BLaER1 treated with 17β-estradiol and CSF1 and Interleukin-3, amounts not matched to agents 10 nM and 100 nM (cell line): ENCODE measurements around the gene GRID2.

Experiments used
- H3K27ac ChIP-seq, 11 experiments: shearing (Covaris generic); formaldehyde crosslinking; 2 replicates each; pipeline ENCODE4 v1.8.1; 2022
- H3K27me3 ChIP-seq, 11 experiments: shearing (Covaris generic); formaldehyde crosslinking; 2 replicates each; pipeline ENCODE4 v1.8.1; 2022
- H3K36me3 ChIP-seq, 11 experiments: shearing (Covaris generic); formaldehyde crosslinking; 2 replicates each; pipeline ENCODE4 v1.8.1; 2022
- H3K4me1 ChIP-seq, 10 experiments: shearing (Covaris generic); formaldehyde crosslinking; 2 replicates each; pipeline ENCODE4 v1.8.1; 2022
- H3K4me2 ChIP-seq, 11 experiments: shearing (Covaris generic); formaldehyde crosslinking; 2 replicates each; pipeline ENCODE4 v1.8.1; 2022
- H3K4me3 ChIP-seq, 10 experiments: shearing (Covaris generic); formaldehyde crosslinking; 2 replicates each; pipeline ENCODE4 v1.8.1; 2022
- H3K9ac ChIP-seq, 11 experiments: shearing (Covaris generic); formaldehyde crosslinking; 2 replicates each; pipeline ENCODE4 v1.8.1; 2022
- H3K9me3 ChIP-seq, 11 experiments: shearing (Covaris generic); formaldehyde crosslinking; replicated peaks in 1 of 11; 2 replicates each; pipeline ENCODE4 v1.8.1; 2022
- H4K20me1 ChIP-seq, 11 experiments: shearing (Covaris generic); formaldehyde crosslinking; 2 replicates each; pipeline ENCODE4 v1.8.1; 2022
- Cebpa-rat ChIP-seq, 11 experiments: shearing (Covaris generic); IDR thresholded peaks; 2 replicates each; pipeline ENCODE4 v1.8.1; 2022

The GRID2 gene

GRCh38 chr4:93731456-93731855 lies 1427.7 kb downstream of the GRID2 start:
- H4K20me1 ChIP-seq: no peaks in the 10 kb centered on the region
- no peaks in the 10 kb centered on the region for H3K4me1 ChIP-seq
- TF ChIP-seq Cebpa-rat (IDR thresholded peaks at IDR 0.05): no peak
- H3K9me3 ChIP-seq: no peaks in the 10 kb centered on the region
- no peak overlapping the region for H3K27ac ChIP-seq
- no peak overlapping the region for H3K4me2 ChIP-seq
- H3K4me3 ChIP-seq: no peak overlapping the region
- no peaks in the 10 kb centered on the region for H3K27me3 ChIP-seq
- no peak overlapping the region for H3K9ac ChIP-seq
- no peaks in the 10 kb centered on the region for H3K36me3 ChIP-seq

DNA sequence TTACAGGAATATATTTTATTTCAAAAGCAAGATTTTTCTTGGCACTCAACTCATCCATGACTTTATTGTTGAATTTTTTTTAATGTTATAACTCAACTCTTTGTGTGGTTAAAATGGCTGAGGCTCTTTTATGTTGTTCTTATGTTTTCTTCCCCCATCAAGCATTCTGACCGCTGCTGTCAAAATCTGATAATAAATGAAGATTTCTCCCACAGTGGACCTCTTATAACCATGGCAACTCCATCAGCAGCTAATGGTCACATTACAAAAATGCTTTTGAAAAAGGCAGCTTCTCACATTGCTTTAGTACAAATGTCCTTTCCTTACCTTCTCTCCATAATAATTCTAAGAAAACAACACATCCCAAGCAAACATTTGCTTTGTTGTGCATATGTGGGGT lies 1428.7 kb downstream of the GRID2 start:
- H4K20me1 ChIP-seq: no peaks in the 10 kb centered on the region
- no peak overlapping the region for H3K4me2 ChIP-seq
- no peak for TF ChIP-seq Cebpa-rat (IDR thresholded peaks at IDR 0.05)
- no peak overlapping the region for H3K27ac ChIP-seq
- H3K4me1 ChIP-seq: no peaks in the 10 kb centered on the region
- H3K4me3 ChIP-seq: no peak overlapping the region
- H3K36me3 ChIP-seq: no peaks in the 10 kb centered on the region
- H3K9me3 ChIP-seq: no peaks in the 10 kb centered on the region
- H3K9ac ChIP-seq: no peak overlapping the region
- no peaks in the 10 kb centered on the region for H3K27me3 ChIP-seq

GRCh38 chr4:93740890-93741289 lies 1437.1 kb downstream of the GRID2 start:
- Histone ChIP-seq H4K20me1 (no peaks in the 10 kb centered on the region), H3K4me2 (no peak overlapping the region), H3K9ac (no peak overlapping the region), H3K27ac (no peak overlapping the region), H3K27me3 (no peaks in the 10 kb centered on the region), H3K9me3 (0 out of 22 replicates have a peak, but pooled peaks cover 0 to 4% (median 0%) of the 10 kb centered on the region in 11 experiments), H3K36me3 (no peaks in the 10 kb centered on the region), H3K4me3 (no peak overlapping the region), H3K4me1 (no peaks in the 10 kb centered on the region)
- TF ChIP-seq Cebpa-rat (IDR thresholded peaks at IDR 0.05): no peak

GRCh38 chr4:93743022-93743421 lies 1439.3 kb downstream of the GRID2 start:
- no peak overlapping the region for H3K27ac ChIP-seq
- no peak for TF ChIP-seq Cebpa-rat (IDR thresholded peaks at IDR 0.05)
- no peak overlapping the region for H3K4me3 ChIP-seq
- H3K9me3 ChIP-seq: 0 out of 22 replicates have a peak, but pooled peaks cover 0 to 4% (median 0%) of the 10 kb centered on the region in 11 experiments
- no peaks in the 10 kb centered on the region for H3K27me3 ChIP-seq
- no peaks in the 10 kb centered on the region for H3K4me1 ChIP-seq
- H4K20me1 ChIP-seq: no peaks in the 10 kb centered on the region
- H3K36me3 ChIP-seq: no peaks in the 10 kb centered on the region
- H3K4me2 ChIP-seq: no peak overlapping the region
- H3K9ac ChIP-seq: no peak overlapping the region

GRCh38 chr4:93743635-93744034 lies 1439.9 kb downstream of the GRID2 start:
- H3K4me1 ChIP-seq: 0 out of 20 replicates have a peak, but pooled peaks cover 0 to 3% (median 0%) of the 10 kb centered on the region in 10 experiments
- H4K20me1 ChIP-seq: no peaks in the 10 kb centered on the region
- no peaks in the 10 kb centered on the region for H3K36me3 ChIP-seq
- no peak overlapping the region for H3K4me2 ChIP-seq
- 0 out of 22 replicates have a peak, but pooled peaks cover 0 to 4% (median 0%) of the 10 kb centered on the region in 11 experiments for H3K9me3 ChIP-seq
- H3K9ac ChIP-seq: no peak overlapping the region
- H3K27ac ChIP-seq: no peak overlapping the region
- TF ChIP-seq Cebpa-rat (IDR thresholded peaks at IDR 0.05): no peak
- H3K4me3 ChIP-seq: no peak overlapping the region
- H3K27me3 ChIP-seq: no peaks in the 10 kb centered on the region

- Histone ChIP-seq H3K4me2 (no peak overlapping the region), H3K27ac (no peak overlapping the region), H4K20me1 (no peaks in the 10 kb centered on the region), H3K9ac (no peak overlapping the region), H3K4me3 (no peak overlapping the region), H3K9me3 (0 out of 22 replicates have a peak, but pooled peaks cover 0 to 4% (median 0%) of the 10 kb centered on the region in 11 experiments), H3K36me3 (no peaks in the 10 kb centered on the region), H3K27me3 (no peaks in the 10 kb centered on the region), H3K4me1 (peaks cover 0 to 16% (median 6%) of the 10 kb centered on the region in 10 experiments; a peak in 8 of 20 replicates)
- no peak for TF ChIP-seq Cebpa-rat (IDR thresholded peaks at IDR 0.05)
Observed at GRCh38 chr4:93744961-93745360, 1441.2 kb downstream of the GRID2 start.

GRCh38 chr4:93746031-93746430 lies 1442.3 kb downstream of the GRID2 start:
- H3K27me3 ChIP-seq: no peaks in the 10 kb centered on the region
- H3K9me3 ChIP-seq: 0 out of 22 replicates have a peak, but pooled peaks cover 0 to 4% (median 0%) of the 10 kb centered on the region in 11 experiments
- H4K20me1 ChIP-seq: no peaks in the 10 kb centered on the region
- no peaks in the 10 kb centered on the region for H3K36me3 ChIP-seq
- no peak overlapping the region for H3K4me2 ChIP-seq
- H3K4me3 ChIP-seq: no peak overlapping the region
- H3K9ac ChIP-seq: no peak overlapping the region
- no peak overlapping the region for H3K27ac ChIP-seq
- peaks cover 0 to 16% (median 6%) of the 10 kb centered on the region in 10 experiments; a peak in 8 of 20 replicates for H3K4me1 ChIP-seq
- no peak for TF ChIP-seq Cebpa-rat (IDR thresholded peaks at IDR 0.05)

- H3K4me2 ChIP-seq: no peak overlapping the region
- no peaks in the 10 kb centered on the region for H4K20me1 ChIP-seq
- H3K9me3 ChIP-seq: 0 out of 22 replicates have a peak, but pooled peaks cover 0 to 4% (median 0%) of the 10 kb centered on the region in 11 experiments
- H3K4me3 ChIP-seq: no peak overlapping the region
- H3K9ac ChIP-seq: no peak overlapping the region
- TF ChIP-seq Cebpa-rat (IDR thresholded peaks at IDR 0.05): no peak
- H3K27me3 ChIP-seq: no peaks in the 10 kb centered on the region
- H3K4me1 ChIP-seq: peaks cover 0 to 16% (median 6%) of the 10 kb centered on the region in 10 experiments; a peak in 8 of 20 replicates
- H3K36me3 ChIP-seq: no peaks in the 10 kb centered on the region
- H3K27ac ChIP-seq: no peak overlapping the region
Observed at GRCh38 chr4:93747220-93747619, 1443.5 kb downstream of the GRID2 start.

GRCh38 chr4:93748373-93749291 lies 1444.9 kb downstream of the GRID2 start:
- H3K9ac ChIP-seq: no peak overlapping the region
- 0 out of 22 replicates have a peak, but pooled peaks cover 0 to 4% (median 0%) of the 10 kb centered on the region in 11 experiments for H3K9me3 ChIP-seq
- TF ChIP-seq Cebpa-rat (IDR thresholded peaks at IDR 0.05): no peak
- no peaks in the 10 kb centered on the region for H3K27me3 ChIP-seq
- no peaks in the 10 kb centered on the region for H3K36me3 ChIP-seq
- no peaks in the 10 kb centered on the region for H4K20me1 ChIP-seq
- H3K4me1 ChIP-seq: peaks cover 0 to 16% (median 6%) of the 10 kb centered on the region in 10 experiments; a peak in 8 of 20 replicates
- peak overlapping the region in 4 of 11 experiments; percentile 5 to 47 (median 36); a peak in 2 of 22 replicates for H3K27ac ChIP-seq
- H3K4me3 ChIP-seq: no peak overlapping the region
- H3K4me2 ChIP-seq: peak overlapping the region in 10 of 11 experiments; percentile 1 to 79 (median 30); a peak in 13 of 22 replicates
